ES-I3 (cell line): ENCODE measurements around the gene OR11G2.
"Not testable (repeated sequence)": the region's sequence is repeated elsewhere in the genome, so short reads cannot be mapped to it uniquely, and the experiment has no call there.

Experiments
- H3K36me3 ChIP-seq: 2 replicates; pipeline ENCODE4 v1.6.1; 2013; ENCODE audit warnings: mild to moderate bottlenecking, low read length, control low read depth, moderate library complexity; ENCODE audit not compliant: insufficient read depth
- H3K4me1 ChIP-seq: 2 replicates; pipeline ENCODE4 v1.6.1; 2013; ENCODE audit warnings: mild to moderate bottlenecking, control low read depth, low read length; ENCODE audit not compliant: insufficient read depth
- H3K9ac ChIP-seq: 2 replicates; pipeline ENCODE4 v1.6.1; 2013; ENCODE audit warnings: low read depth, mild to moderate bottlenecking, low read length, moderate library complexity
- H3K9me3 ChIP-seq: 2 replicates; pipeline ENCODE4 v1.6.1; 2013; ENCODE audit warnings: mild to moderate bottlenecking, low read length, moderate library complexity; ENCODE audit not compliant: control insufficient read depth, insufficient read depth

OR11G2 gene

GRCh38 chr14:20195170-20195569, 4.5 kb downstream of the OR11G2 start:
- H3K9me3 ChIP-seq, H3K4me1 ChIP-seq, H3K36me3 ChIP-seq, H3K9ac ChIP-seq: not testable (repeated sequence)

- no peak overlapping the region for H3K9ac ChIP-seq
- no peaks in the 10 kb centered on the region for H3K9me3 ChIP-seq
Measured at GRCh38 chr14:20195911-20196310, 5.2 kb downstream of the OR11G2 start.

GRCh38 chr14:20197459-20197858, 6.8 kb downstream of the OR11G2 start:
- Histone ChIP-seq H3K36me3 (no peaks in the 10 kb centered on the region), H3K4me1 (no peaks in the 10 kb centered on the region), H3K9ac (no peak overlapping the region), H3K9me3 (no peaks in the 10 kb centered on the region)

More at GRCh38 chr14:20195911-20196310, 5.2 kb downstream of the OR11G2 start:
- Histone ChIP-seq H3K4me1 (no peaks in the 10 kb centered on the region), H3K36me3 (no peaks in the 10 kb centered on the region)

- H3K9me3 ChIP-seq: no peaks in the 10 kb centered on the region
Measured at GRCh38 chr14:20198991-20199390, 8.3 kb downstream of the OR11G2 start.

DNA sequence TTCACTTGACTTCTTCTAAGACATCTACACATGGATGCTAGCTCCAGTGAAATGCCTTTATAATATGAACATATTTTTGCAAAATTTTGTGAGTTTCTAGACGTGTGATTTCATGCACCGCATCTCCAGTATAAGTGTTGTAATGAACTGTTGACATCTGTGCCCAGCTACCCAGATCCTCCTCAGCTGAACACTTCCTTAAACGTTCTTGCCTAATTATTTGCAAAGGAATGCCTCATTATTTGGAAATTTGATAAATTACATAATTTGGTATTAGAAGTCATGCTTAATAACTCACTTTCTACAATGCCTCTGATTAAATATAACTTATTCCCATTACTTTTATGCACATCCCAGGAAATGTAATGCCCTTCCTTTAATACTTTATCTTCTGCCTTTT, 14.0 kb downstream of the OR11G2 start:
- Histone ChIP-seq H3K36me3 (no peaks in the 10 kb centered on the region), H3K9ac (no peak overlapping the region), H3K4me1 (no peaks in the 10 kb centered on the region), H3K9me3 (no peaks in the 10 kb centered on the region; the same call in 1 of the 2 replicates)

More at GRCh38 chr14:20198991-20199390, 8.3 kb downstream of the OR11G2 start:
- no peaks in the 10 kb centered on the region for H3K4me1 ChIP-seq
- no peaks in the 10 kb centered on the region for H3K36me3 ChIP-seq
- H3K9ac ChIP-seq: no peak overlapping the region

GRCh38 chr14:20209595-20209994, 18.9 kb downstream of the OR11G2 start:
- no peaks in the 10 kb centered on the region; the same call in 1 of the 2 replicates for H3K9me3 ChIP-seq
- no peaks in the 10 kb centered on the region for H3K36me3 ChIP-seq
- H3K4me1 ChIP-seq: no peaks in the 10 kb centered on the region
- no peak overlapping the region for H3K9ac ChIP-seq

DNA sequence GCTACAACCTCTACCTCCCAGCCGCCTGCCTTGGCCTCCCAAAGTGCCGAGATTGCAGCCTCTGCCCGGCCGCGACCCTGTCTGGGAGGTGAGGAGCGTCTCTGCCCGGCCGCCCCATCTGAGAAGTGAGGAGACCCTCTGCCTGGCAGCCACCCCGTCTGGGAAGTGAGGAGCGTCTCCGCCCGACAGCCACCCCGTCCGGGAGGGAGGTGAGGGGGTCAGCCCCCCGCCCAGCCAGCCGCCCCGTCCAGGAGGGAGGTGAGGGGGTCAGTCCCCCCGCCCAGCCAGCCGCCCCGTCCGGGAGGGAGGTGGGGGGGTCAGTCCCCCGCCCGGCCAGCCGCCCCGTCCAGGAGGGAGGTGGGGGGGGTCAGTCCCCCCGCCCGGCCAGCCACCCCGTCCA, 21.7 kb downstream of the OR11G2 start:
- not testable (repeated sequence) for H3K36me3 ChIP-seq, H3K9me3 ChIP-seq, H3K4me1 ChIP-seq, H3K9ac ChIP-seq

DNA sequence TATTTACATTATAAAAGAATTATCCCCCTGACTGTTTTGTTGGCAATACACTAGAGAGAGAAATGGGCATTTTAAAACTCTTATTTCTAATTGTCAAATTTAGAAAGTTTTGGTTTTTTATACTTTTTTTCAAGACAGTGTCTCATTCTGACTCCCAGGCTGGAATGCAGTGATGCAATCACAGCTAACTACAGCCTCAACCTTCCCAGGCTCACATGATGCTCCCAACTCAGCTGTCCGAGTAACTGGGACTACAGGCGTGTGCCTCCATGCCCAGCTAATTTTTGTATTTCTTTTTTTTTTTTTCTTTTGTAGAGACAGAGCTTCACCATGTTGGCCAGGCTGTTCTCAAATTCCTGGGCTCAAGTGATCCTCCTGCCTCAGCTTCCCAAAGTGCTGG, 24.5 kb downstream of the OR11G2 start:
- H3K9me3 ChIP-seq: no peaks in the 10 kb centered on the region
- peaks cover 9% of the 10 kb centered on the region for H3K4me1 ChIP-seq
- H3K9ac ChIP-seq: no peak overlapping the region
- no peaks in the 10 kb centered on the region for H3K36me3 ChIP-seq

DNA sequence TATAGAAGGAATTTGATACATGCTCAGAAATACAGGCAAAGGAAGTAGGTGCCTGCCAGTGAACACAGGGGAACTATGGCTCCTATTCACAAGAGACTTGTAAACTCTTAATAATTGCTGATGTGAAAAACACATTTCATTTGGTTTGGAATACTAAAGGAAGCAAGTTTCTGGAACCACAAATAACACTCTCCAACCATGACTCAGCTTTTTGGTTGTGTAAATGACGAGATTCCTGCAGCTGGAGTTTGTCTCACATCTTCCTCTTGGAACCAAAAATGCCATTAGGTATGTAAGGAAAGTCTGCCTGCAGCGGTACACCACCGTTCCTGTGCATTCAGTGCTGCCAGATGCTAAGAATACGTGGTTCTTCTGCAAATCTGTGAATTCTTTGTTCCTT, 28.3 kb downstream of the OR11G2 start:
- Histone ChIP-seq H3K36me3 (no peaks in the 10 kb centered on the region), H3K9me3 (no peaks in the 10 kb centered on the region), H3K9ac (no peak overlapping the region), H3K4me1 (peaks cover 9% of the 10 kb centered on the region)

DNA sequence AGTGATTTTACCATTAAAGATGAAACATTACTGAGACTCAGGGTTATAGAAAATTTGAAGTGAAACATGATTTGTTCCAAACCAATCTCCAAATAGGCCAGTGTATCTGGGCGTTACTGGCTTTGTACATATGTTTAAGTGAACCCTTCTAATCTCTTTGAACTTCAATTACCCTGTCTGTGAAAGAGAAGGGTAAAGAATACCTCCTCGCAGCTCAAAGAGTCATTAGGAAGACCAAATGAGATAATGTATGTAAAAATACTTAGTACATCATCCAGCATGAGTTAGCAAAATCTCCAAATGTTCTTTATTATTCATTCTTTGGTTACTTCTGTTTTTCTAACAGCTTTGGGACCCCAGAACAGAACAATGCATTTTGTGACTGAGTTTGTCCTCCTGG, 32.7 kb downstream of the OR11G2 start, which contains the start of gene OR11H6:
Gene OR11H6, plus strand, starts transcription at position 301 of the 400 bp plus-strand sequence. Its CDS starts 0 bp downstream, at position 301.
- Histone ChIP-seq H3K4me1 (peaks cover 9% of the 10 kb centered on the region), H3K9me3 (no peaks in the 10 kb centered on the region), H3K9ac (no peak within 1 kb of the TSS)

DNA sequence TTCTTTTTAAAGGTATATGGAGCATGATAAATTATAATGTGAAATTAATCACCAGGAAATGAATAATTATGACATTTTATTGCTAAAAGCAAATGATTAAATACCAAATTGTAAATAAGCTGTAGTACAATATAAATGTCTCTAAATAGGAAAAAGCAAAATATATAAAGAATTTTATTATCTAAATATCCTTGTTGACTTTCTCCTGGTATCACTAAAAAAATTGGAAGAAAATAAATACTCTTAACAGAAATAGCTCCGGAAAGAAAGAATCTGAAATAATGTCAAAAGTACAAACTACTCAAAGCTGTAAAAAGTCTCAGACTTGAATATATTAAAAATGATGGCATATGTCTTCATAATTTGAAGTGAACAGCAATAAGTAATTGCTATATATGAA, 38.0 kb downstream of the OR11G2 start, which contains the start of gene OR11H7:
Gene OR11H7, plus strand, starts transcription at position 301 of the 400 bp plus-strand sequence.
- Histone ChIP-seq H3K9me3 (no peaks in the 10 kb centered on the region), H3K9ac (no peak within 1 kb of the TSS), H3K4me1 (no peaks in the 10 kb centered on the region), H3K36me3 (no peaks in the 10 kb centered on the region)

More for the DNA sequence above, 32.7 kb downstream of the OR11G2 start, which contains the start of gene OR11H6:
- no peaks in the 10 kb centered on the region for H3K36me3 ChIP-seq

DNA sequence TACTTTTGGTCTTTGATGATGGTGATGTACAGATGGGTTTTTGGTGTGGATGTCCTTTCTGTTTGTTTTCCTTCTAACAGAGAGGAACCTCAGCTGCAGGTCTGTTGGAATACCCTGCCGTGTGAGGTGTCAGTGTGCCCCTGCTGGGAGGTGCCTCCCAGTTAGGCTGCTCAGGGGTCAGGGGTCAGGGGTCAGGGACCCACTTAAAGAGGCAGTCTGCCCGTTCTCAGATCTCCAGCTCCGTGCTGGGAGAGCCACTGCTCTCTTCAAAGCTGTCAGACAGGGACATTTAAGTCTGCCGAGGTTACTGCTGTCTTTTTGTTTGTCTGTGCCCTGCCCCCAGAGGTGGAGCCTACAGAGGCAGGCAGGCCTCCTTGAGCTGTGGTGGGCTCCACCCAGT, 44.7 kb downstream of the OR11G2 start:
- H3K4me1 ChIP-seq, H3K9me3 ChIP-seq, H3K36me3 ChIP-seq, H3K9ac ChIP-seq: not testable (repeated sequence)

- Histone ChIP-seq H3K36me3 (no peaks in the 10 kb centered on the region), H3K4me1 (no peaks in the 10 kb centered on the region), H3K9ac (no peak overlapping the region), H3K9me3 (no peaks in the 10 kb centered on the region)
Measured at GRCh38 chr14:20247646-20248246, 57.0 kb downstream of the OR11G2 start.
